H9 (cell line): Measurements from ENCODE around the gene SPOP. TPM values are rescaled to one million over a fixed set of nuclear protein-coding genes. Genes with fewer than 3 reads are reported as not detected.

Experiments
- DNase-seq: peaks from one replicate; pipeline ENCODE4 v3.0.0-alpha.2; 2017
- H2AFZ ChIP-seq: one replicate; pipeline ENCODE4 v1.6.1; 2013; ENCODE audit warnings: mild to moderate bottlenecking, low read length, control low read depth, moderate library complexity
- H2AK5ac ChIP-seq: 2 replicates; pipeline ENCODE4 v1.6.1; 2013; ENCODE audit warnings: low read length, control low read depth, mixed read lengths; ENCODE audit not compliant: insufficient read length
- H2BK120ac ChIP-seq: one replicate; pipeline ENCODE4 v1.6.1; 2013; ENCODE audit warnings: low read depth, mild to moderate bottlenecking, low read length, control low read depth, inconsistent platforms; ENCODE audit not compliant: poor library complexity, severe bottlenecking
- H2BK12ac ChIP-seq: 2 replicates; pipeline ENCODE4 v1.6.1; 2013; ENCODE audit warnings: low read length, control low read depth, mixed read lengths, low read depth; ENCODE audit not compliant: insufficient read length
- H2BK15ac ChIP-seq: 2 replicates; pipeline ENCODE4 v1.6.1; 2013; ENCODE audit warnings: low read depth, low read length, control low read depth
- H2BK20ac ChIP-seq: one replicate; pipeline ENCODE4 v1.6.1; 2013; ENCODE audit warnings: low read depth, mild to moderate bottlenecking, low read length, control low read depth, inconsistent platforms; ENCODE audit not compliant: poor library complexity, severe bottlenecking
- H2BK5ac ChIP-seq: 2 replicates; pipeline ENCODE4 v1.6.1; 2013; ENCODE audit warnings: low read length, control low read depth, mixed read lengths; ENCODE audit not compliant: insufficient read length
- H3K14ac ChIP-seq: 2 replicates; pipeline ENCODE4 v1.6.1; 2013; ENCODE audit warnings: low read length, control low read depth; ENCODE audit not compliant: insufficient read depth
- H3K18ac ChIP-seq: 2 replicates; pipeline ENCODE4 v1.6.1; 2013; ENCODE audit warnings: low read depth, mild to moderate bottlenecking, mixed read lengths, low read length, control low read depth; ENCODE audit not compliant: insufficient read length
- H3K23ac ChIP-seq: 2 replicates; pipeline ENCODE4 v1.6.1; 2013; ENCODE audit warnings: low read length, control low read depth, mixed read lengths, low read depth; ENCODE audit not compliant: insufficient read length
- H3K23me2 ChIP-seq: 2 replicates; pipeline ENCODE4 v1.6.1; 2013; ENCODE audit warnings: low read depth, mild to moderate bottlenecking, mixed read lengths, low read length, control low read depth; ENCODE audit not compliant: insufficient read length, poor library complexity, severe bottlenecking
- H3K27ac ChIP-seq: 2 replicates; pipeline ENCODE4 v1.5.1; 2013; ENCODE audit warnings: low read length, control low read depth, mixed read lengths, low read depth; ENCODE audit not compliant: insufficient read length
- H3K27me3 ChIP-seq: 2 replicates; pipeline ENCODE4 v1.6.1; 2013; ENCODE audit warnings: low read length, control low read depth, inconsistent platforms; ENCODE audit not compliant: insufficient read depth
- H3K4ac ChIP-seq: 2 replicates; pipeline ENCODE4 v1.6.1; 2013; ENCODE audit warnings: low read depth, mild to moderate bottlenecking, control low read depth, inconsistent platforms, low read length, moderate library complexity
- H3K4me1 ChIP-seq: 2 replicates; pipeline ENCODE4 v1.6.1; 2013; ENCODE audit warnings: low read length, control low read depth, inconsistent platforms; ENCODE audit not compliant: insufficient read depth
- H3K4me2 ChIP-seq: 2 replicates; pipeline ENCODE4 v1.6.1; 2013; ENCODE audit warnings: low read length, control low read depth, mixed read lengths; ENCODE audit not compliant: insufficient read length, insufficient read depth
- H3K56ac ChIP-seq: 2 replicates; pipeline ENCODE4 v1.6.1; 2013; ENCODE audit warnings: low read depth, mild to moderate bottlenecking, mixed read lengths, low read length, control low read depth; ENCODE audit not compliant: insufficient read length
- H3K79me1 ChIP-seq: 2 replicates; pipeline ENCODE4 v1.6.1; 2013; ENCODE audit warnings: low read depth, mild to moderate bottlenecking, moderate library complexity, low read length, control low read depth, inconsistent platforms; ENCODE audit not compliant: insufficient read depth, poor library complexity, severe bottlenecking
- H3K79me2 ChIP-seq: 2 replicates; pipeline ENCODE4 v1.6.1; 2013; ENCODE audit warnings: low read length, control low read depth, inconsistent platforms; ENCODE audit not compliant: insufficient read depth
- H3K9ac ChIP-seq: 2 replicates; pipeline ENCODE4 v1.6.1; 2013; ENCODE audit warnings: low read length, control low read depth, mixed read lengths; ENCODE audit not compliant: insufficient read length; ENCODE audit errors: extremely low read depth
- H3K9me3 ChIP-seq: one replicate; pipeline ENCODE4 v1.6.1; 2013; ENCODE audit warnings: low read depth, low read length, inconsistent platforms; ENCODE audit not compliant: control insufficient read depth
- H3T11ph ChIP-seq: one replicate; pipeline ENCODE4 v1.6.1; 2013; ENCODE audit warnings: mild to moderate bottlenecking, low read length, control low read depth, inconsistent platforms
- H4K20me1 ChIP-seq: one replicate; pipeline ENCODE4 v1.6.1; 2013; ENCODE audit not compliant: control insufficient read depth, insufficient read length, insufficient read depth
- H4K5ac ChIP-seq: 2 replicates; pipeline ENCODE4 v1.6.1; 2013; ENCODE audit warnings: low read depth, mild to moderate bottlenecking, mixed read lengths, low read length, control low read depth; ENCODE audit not compliant: insufficient read length
- H4K8ac ChIP-seq: replicated peaks from 2 replicates; pipeline ENCODE4 v1.6.1; 2013; ENCODE audit warnings: low read length, control low read depth, mixed read lengths, low read depth; ENCODE audit not compliant: insufficient read length
- H4K91ac ChIP-seq: 2 replicates; pipeline ENCODE4 v1.6.1; 2013; ENCODE audit warnings: low read depth, mild to moderate bottlenecking, moderate library complexity, mixed read lengths, low read length, control low read depth; ENCODE audit not compliant: insufficient read length
- H3K27ac Mint-ChIP-seq, 3 experiments: 2 replicates in 2 of 3; 3 replicates in 1 of 3; pipeline ENCODE4 v1.8.0; 2020 to 2021; ENCODE audit warnings: mixed read lengths in 3 of 3, mild to moderate bottlenecking in 1 of 3, moderate library complexity in 1 of 3
- H3K27me3 Mint-ChIP-seq: 2 replicates; pipeline ENCODE4 v1.8.0; 2021; ENCODE audit warnings: low read depth, mild to moderate bottlenecking, moderate library complexity, mixed read lengths
- H3K36me3 Mint-ChIP-seq, 3 experiments: 2 replicates in 2 of 3; 3 replicates in 1 of 3; pipeline ENCODE4 v1.8.0; 2020 to 2021; ENCODE audit warnings: low read depth in 3 of 3, mixed read lengths in 3 of 3; ENCODE audit not compliant: insufficient read depth in 1 of 3
- H3K4me1 Mint-ChIP-seq, 2 experiments: 2 replicates each; pipeline ENCODE4 v1.8.0; 2020; ENCODE audit warnings: mixed read lengths in 2 of 2
- H3K4me3 Mint-ChIP-seq, 2 experiments: 2 replicates in 1 of 2; 3 replicates in 1 of 2; pipeline ENCODE4 v1.8.0; 2020 to 2021; ENCODE audit warnings: mild to moderate bottlenecking in 2 of 2, mixed read lengths in 2 of 2, moderate library complexity in 1 of 2
- H3K9me3 Mint-ChIP-seq, 2 experiments: 2 replicates in 1 of 2; 3 replicates in 1 of 2; pipeline ENCODE4 v1.8.0; 2020; ENCODE audit warnings: mild to moderate bottlenecking in 2 of 2, mixed read lengths in 2 of 2, moderate library complexity in 1 of 2
- CTCF ChIP-seq: fragments of 200-600 bp; sonication (generic); conservative IDR thresholded peaks from 3 replicates; pipeline ENCODE4 v1.8.0; 2021; ENCODE audit warnings: antibody characterized with exemption, mild to moderate bottlenecking
- WGBS: extraction: QIAGEN DNeasy Blood & Tissue Kit; methylation state at CpG from one replicate; pipeline ENCODE4 v1.1.7; 2013; ENCODE audit warnings: missing lambda C conversion rate, low lambda C conversion rate, mixed read lengths; ENCODE audit not compliant: insufficient read length; ENCODE audit errors: extremely low coverage; 5-methylcytosine and 5-hydroxymethylcytosine counted together
- total RNA-seq: library from RNA; stranded (reverse); gene quantifications from 2 replicates; pipeline ENCODE4 v1.2.1, GENCODE V29; 2021

The SPOP gene
- total RNA-seq, 1 experiment from 2014 or later: 33.7 TPM

DNA sequence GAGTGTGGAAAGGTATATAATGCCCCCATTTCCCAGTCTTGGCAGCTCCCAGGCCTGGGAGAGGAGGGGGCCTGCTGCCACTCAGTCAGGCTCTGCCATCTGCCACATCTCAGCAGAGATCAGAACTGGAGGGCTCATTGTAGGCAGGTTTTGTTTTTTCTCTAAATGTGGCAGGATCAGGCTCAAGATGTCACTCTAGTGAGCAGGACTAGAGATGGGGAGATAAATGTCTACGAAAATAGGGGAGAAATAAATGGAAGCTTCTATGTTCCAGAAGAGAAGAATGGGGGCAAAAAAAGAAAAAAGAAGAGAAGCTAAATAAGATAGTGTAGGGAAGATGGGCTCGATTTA, 88.3 kb downstream of the SPOP start:
- Histone ChIP-seq H3K27ac (no peak overlapping the region), H2BK5ac (no peak overlapping the region), H3K23me2 (no peaks in the 10 kb centered on the region), H3K4me2 (no peak overlapping the region), H2BK15ac (no peak overlapping the region), H3K4me1 (0 out of 2 replicates have a peak, but pooled peaks cover 3% of the 10 kb centered on the region), H4K20me1 (no peaks in the 10 kb centered on the region), H3K27me3 (no peaks in the 10 kb centered on the region), H4K8ac (no peak overlapping the region), H3K79me1 (no peaks in the 10 kb centered on the region), H3T11ph (no peak overlapping the region), H2AK5ac (no peak overlapping the region), H2BK120ac (no peak overlapping the region), H3K18ac (no peak overlapping the region), H2BK12ac (no peak overlapping the region), H3K56ac (no peak overlapping the region), H3K9me3 (no peaks in the 10 kb centered on the region), H3K79me2 (no peaks in the 10 kb centered on the region), H3K14ac (no peak overlapping the region), H4K91ac (no peak overlapping the region), H2AFZ (no peak overlapping the region), H3K4ac (no peak overlapping the region), H4K5ac (no peak overlapping the region), H2BK20ac (no peak overlapping the region), H3K23ac (no peak overlapping the region), H3K9ac (no peak overlapping the region)
- Mint-ChIP-seq H3K4me3 (no peak overlapping the region), H3K9me3 (no peaks in the 10 kb centered on the region), H3K27ac (no peak overlapping the region), H3K36me3 (0 out of 7 replicates have a peak, but pooled peaks cover 0 to 2% (median 0%) of the 10 kb centered on the region in 3 experiments), H3K4me1 (peaks cover 12 to 19% of the 10 kb centered on the region in 2 experiments), H3K27me3 (no peaks in the 10 kb centered on the region)
- no peak for TF ChIP-seq CTCF
- WGBS: no CpG with 5 or more reads among the region's 2 CpGs
- no peak for DNase-seq
